Measurements from ENCODE around the gene PCDH9.

PCDH9 gene

GRCh38 chr13:66536746-66537145 lies 693.4 kb downstream of the PCDH9 start:
- FAIRE-seq = no peak
- no peak for DNase-seq (ENCODE audit: low spot score)

- no peak for FAIRE-seq
- no peak for DNase-seq (ENCODE audit: low spot score)
Measured at GRCh38 chr13:66534561-66534960, 695.6 kb downstream of the PCDH9 start.

GRCh38 chr13:66532845-66533244 lies 697.3 kb downstream of the PCDH9 start:
- DNase-seq (ENCODE audit: low spot score) = no peak
- no peak for FAIRE-seq

- FAIRE-seq (no peak), DNase-seq (ENCODE audit: low spot score) (no peak)
Measured at GRCh38 chr13:66532146-66532545, 698.0 kb downstream of the PCDH9 start.

- FAIRE-seq (no peak), DNase-seq (ENCODE audit: low spot score) (no peak)
Measured at GRCh38 chr13:66530686-66531085, 699.5 kb downstream of the PCDH9 start.

GRCh38 chr13:66530158-66530557 lies 700.0 kb downstream of the PCDH9 start:
- DNase-seq (ENCODE audit: low spot score) = no peak
- no peak for FAIRE-seq

- FAIRE-seq (no peak), DNase-seq (ENCODE audit: low spot score) (no peak)
Measured at GRCh38 chr13:66528944-66529576, 701.1 kb downstream of the PCDH9 start.

- FAIRE-seq = no peak
- DNase-seq (ENCODE audit: low spot score) = no peak
Measured at GRCh38 chr13:66528180-66528579, 702.0 kb downstream of the PCDH9 start.

GRCh38 chr13:66520511-66521355 lies 709.4 kb downstream of the PCDH9 start:
- FAIRE-seq (no peak), DNase-seq (ENCODE audit: low spot score) (no peak)

GRCh38 chr13:66519259-66519658 lies 710.9 kb downstream of the PCDH9 start:
- FAIRE-seq (no peak), DNase-seq (ENCODE audit: low spot score) (no peak)

GRCh38 chr13:66518068-66518467 lies 712.1 kb downstream of the PCDH9 start:
- DNase-seq (ENCODE audit: low spot score) = no peak
- FAIRE-seq = no peak

GRCh38 chr13:66513728-66514127 lies 716.4 kb downstream of the PCDH9 start:
- FAIRE-seq (no peak), DNase-seq (ENCODE audit: low spot score) (no peak)

- DNase-seq (ENCODE audit: low spot score) (no peak), FAIRE-seq (no peak)
Measured at GRCh38 chr13:66509175-66509574, 721.0 kb downstream of the PCDH9 start.

GRCh38 chr13:66508153-66508909 lies 721.8 kb downstream of the PCDH9 start:
- DNase-seq (ENCODE audit: low spot score) (no peak), FAIRE-seq (no peak)

- no peak for DNase-seq (ENCODE audit: low spot score)
- FAIRE-seq = no peak
Measured at GRCh38 chr13:66506979-66507378, 723.2 kb downstream of the PCDH9 start.

GRCh38 chr13:66506051-66506777 lies 723.9 kb downstream of the PCDH9 start:
- FAIRE-seq (no peak), DNase-seq (ENCODE audit: low spot score) (no peak)

- FAIRE-seq (no peak), DNase-seq (ENCODE audit: low spot score) (no peak)
Measured at GRCh38 chr13:66503890-66504289, 726.2 kb downstream of the PCDH9 start.

- FAIRE-seq (no peak), DNase-seq (ENCODE audit: low spot score) (no peak)
Measured at GRCh38 chr13:66501181-66501580, 729.0 kb downstream of the PCDH9 start.

- no peak for DNase-seq (ENCODE audit: low spot score)
- no peak for FAIRE-seq
Measured at GRCh38 chr13:66492479-66492878, 737.7 kb downstream of the PCDH9 start.

GRCh38 chr13:66491251-66491650 lies 738.9 kb downstream of the PCDH9 start:
- DNase-seq (ENCODE audit: low spot score) = no peak
- FAIRE-seq = no peak

GRCh38 chr13:66489586-66489985 lies 740.5 kb downstream of the PCDH9 start:
- DNase-seq (ENCODE audit: low spot score) (no peak), FAIRE-seq (no peak)

- DNase-seq (ENCODE audit: low spot score) (no peak), FAIRE-seq (no peak)
Measured at GRCh38 chr13:66489172-66489571, 741.0 kb downstream of the PCDH9 start.

Measured in RCC 7860 (cell line).